ENCODE data around the gene ADD1.

ADD1 gene

GRCh38 chr4:2802618-2803531 lies 40.8 kb upstream of the ADD1 start:
- no peak for TF ChIP-seq CTCF (IDR thresholded peaks at IDR 0.05; ENCODE audit: control insufficient read depth, insufficient read depth, low read depth, low read length, missing control alignments)
- H3K4me3 ChIP-seq (ENCODE audit: control insufficient read depth, low read depth, low read length): no peak overlapping the region
- no peak for DNase-seq (ENCODE audit: low read depth)

- no peak for DNase-seq (ENCODE audit: low read depth)
- H3K4me3 ChIP-seq (ENCODE audit: control insufficient read depth, low read depth, low read length): no peak overlapping the region
- no peak for TF ChIP-seq CTCF (IDR thresholded peaks at IDR 0.05; ENCODE audit: control insufficient read depth, insufficient read depth, low read depth, low read length, missing control alignments)
These were observed 39.8 kb upstream of the ADD1 start for GRCh38 chr4:2803624-2804448.

- no peak for TF ChIP-seq CTCF (IDR thresholded peaks at IDR 0.05; ENCODE audit: control insufficient read depth, insufficient read depth, low read depth, low read length, missing control alignments)
- no peak for DNase-seq (ENCODE audit: low read depth)
- no peak overlapping the region for H3K4me3 ChIP-seq (ENCODE audit: control insufficient read depth, low read depth, low read length)
These were observed 39.1 kb upstream of the ADD1 start for GRCh38 chr4:2804449-2804972.

- no peak overlapping the region for H3K4me3 ChIP-seq (ENCODE audit: control insufficient read depth, low read depth, low read length)
- TF ChIP-seq CTCF (IDR thresholded peaks at IDR 0.05; ENCODE audit: control insufficient read depth, insufficient read depth, low read depth, low read length, missing control alignments): no peak
- DNase-seq (ENCODE audit: low read depth): no peak
These were observed 38.6 kb upstream of the ADD1 start for GRCh38 chr4:2804973-2805501.

GRCh38 chr4:2805712-2806389 lies 37.8 kb upstream of the ADD1 start:
- no peak overlapping the region for H3K4me3 ChIP-seq (ENCODE audit: control insufficient read depth, low read depth, low read length)
- no peak for DNase-seq (ENCODE audit: low read depth)
- no peak for TF ChIP-seq CTCF (IDR thresholded peaks at IDR 0.05; ENCODE audit: control insufficient read depth, insufficient read depth, low read depth, low read length, missing control alignments)

All from AG09309 (cell line).